Effector CD4-positive, alpha-beta T cell (primary cell): ENCODE data around the gene RFC4.

Experiments
- DNase-seq: peaks from one replicate; pipeline ENCODE4 v3.0.0-alpha.2; 2020

Gene RFC4

DNA sequence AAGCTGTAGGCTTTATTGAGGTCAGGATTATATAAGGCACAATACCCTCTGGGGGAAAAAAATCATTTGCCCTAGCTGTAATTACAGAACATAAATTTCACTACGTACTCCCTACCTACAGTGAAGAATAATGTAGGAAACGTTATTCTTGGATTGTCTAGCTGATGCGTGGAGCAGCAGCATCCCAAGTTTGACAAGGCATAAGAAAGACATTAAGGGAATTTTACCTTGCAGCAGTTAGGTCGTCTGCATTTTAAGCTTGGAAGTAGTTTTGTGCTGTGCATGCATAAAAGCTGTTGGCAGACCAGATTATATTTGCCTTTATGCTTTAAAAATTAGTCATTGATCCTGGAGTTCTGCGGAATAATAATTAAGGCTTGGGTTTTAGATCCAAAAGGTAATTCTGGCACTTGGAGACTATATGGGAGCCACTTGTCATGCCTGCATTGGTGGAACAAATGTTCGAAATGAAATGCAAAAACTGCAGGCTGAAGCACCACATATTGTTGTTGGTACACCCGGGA is 20.7 kb downstream of the RFC4 start:
- no peak for DNase-seq

DNA sequence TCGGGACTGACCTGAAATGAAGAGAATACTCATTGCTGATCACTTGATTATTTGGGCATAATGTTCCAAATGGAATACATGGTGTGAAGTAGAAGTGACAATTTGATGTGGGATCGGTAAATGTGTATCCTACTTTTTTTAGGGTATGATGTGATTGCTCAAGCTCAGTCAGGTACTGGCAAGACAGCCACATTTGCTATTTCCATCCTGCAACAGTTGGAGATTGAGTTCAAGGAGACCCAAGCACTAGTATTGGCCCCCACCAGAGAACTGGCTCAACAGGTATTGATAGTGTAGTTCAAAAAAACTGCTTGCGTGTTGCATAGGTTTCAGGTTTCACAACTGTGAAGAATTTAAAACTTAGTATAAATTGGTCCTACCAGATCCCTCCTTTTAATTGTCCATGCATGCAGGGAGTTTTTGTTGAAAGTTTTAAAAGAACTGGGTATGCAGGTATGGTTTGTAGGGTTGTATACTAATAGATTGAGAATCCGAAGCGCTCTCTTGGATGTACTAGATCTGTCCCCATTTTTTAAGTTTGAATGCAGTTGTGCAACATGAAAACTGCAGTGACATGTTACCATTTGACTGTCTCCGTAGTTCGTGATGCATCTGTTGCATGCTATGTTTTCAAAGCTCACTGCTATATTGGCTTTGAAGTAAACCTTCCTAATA is 21.3 kb downstream of the RFC4 start:
- DNase-seq: no peak

DNA sequence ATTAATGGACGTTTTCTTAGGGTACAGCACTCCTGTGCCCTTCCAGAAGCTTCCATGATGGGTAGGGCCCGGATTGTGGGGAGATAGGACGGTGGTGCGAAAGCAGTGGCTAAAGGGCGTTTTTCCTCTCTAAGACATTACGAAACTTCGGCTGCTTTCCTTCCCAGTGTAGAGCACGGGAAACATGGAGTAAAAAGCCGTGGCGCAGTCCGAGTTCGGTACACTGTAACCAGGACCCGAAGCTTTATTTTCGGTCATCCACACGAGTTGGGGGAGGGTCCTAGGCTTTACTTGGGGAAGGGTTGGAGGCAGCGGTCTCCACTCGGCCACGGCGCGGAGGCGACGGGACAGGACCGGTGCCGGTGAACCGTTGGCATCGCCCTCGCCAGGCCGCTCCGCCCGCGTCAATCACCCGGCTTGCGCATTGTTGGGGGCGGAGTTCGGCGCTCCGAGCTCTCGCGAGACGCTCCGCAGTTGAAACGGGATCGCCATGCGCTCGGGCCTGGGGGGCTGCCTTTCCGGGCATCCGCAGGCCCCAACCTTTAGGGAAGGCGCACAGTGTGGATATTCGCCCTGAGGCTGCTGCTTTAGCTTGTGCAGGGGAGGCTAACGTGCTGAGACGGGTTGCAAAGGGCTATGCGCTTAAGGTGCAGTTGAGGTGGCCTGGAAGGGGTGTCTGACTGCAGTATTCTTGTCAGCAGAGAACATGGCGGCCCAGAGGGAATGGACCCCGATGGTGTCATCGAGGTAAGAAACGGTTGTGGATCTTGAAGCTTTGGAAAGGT is 22.4 kb downstream of the RFC4 start:
- DNase-seq: peak; percentile 75

DNA sequence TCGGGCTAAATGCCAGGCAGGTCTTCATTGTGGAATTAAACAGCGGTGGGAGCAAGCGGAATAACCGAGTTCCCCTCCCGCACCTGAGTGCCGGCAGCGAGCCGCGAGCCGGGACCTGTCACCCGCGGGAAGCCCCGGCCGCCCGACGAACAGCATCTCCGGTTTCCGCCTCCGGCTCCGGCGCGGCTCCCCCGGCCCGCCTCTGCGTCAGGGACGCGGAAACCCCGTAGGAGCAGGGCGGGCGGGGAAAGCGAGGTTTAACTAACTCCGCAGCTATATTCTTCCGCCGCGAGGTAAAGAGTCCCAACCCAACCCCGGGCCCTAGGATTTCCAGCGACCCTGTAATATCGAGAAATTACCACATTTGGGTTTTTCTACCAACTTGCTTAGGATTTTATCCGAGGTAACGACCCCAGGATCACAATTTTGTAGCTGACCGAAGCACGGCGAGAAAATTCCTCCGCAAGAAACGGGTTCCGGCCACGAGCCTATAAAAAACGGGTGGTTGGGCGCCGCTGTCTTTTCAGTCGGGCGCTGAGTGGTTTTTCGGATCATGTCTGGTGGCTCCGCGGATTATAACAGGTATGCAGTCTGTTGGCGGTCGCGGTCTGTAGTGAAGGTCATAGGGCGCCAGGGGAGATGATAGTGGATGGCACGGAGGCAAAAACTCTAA is 23.1 kb downstream of the RFC4 start, which contains the start of gene EIF4A2:
EIF4A2 (plus strand) TSS at position 520 of the 673 bp plus-strand sequence; CDS start at position 554, 34 bp downstream.
- peak; percentile 88 for DNase-seq

DNA sequence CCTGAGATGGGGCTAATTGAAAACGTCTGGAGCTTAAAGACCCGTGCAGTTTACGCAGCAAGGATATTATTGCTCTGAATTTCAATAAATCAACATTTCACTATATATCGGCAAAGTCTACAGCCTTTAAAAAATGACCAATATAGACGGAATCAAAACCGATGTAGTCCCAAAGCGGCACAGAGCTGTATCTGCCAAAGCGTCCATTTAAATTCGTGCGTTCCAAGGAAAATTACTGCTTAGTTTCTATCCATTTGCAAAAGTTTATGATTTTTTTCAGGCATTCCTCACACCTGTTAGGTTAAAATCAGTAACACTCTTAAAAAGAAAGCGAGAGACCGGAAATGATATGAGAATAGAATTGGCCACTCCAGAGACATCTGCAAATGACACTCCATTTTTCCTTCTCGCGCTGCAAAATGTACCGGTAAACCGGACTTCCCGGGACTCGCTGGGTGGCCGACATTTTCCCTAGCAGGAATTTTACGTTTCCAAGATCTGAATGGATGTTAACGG is 23.7 kb downstream of the RFC4 start:
- no peak for DNase-seq

DNA sequence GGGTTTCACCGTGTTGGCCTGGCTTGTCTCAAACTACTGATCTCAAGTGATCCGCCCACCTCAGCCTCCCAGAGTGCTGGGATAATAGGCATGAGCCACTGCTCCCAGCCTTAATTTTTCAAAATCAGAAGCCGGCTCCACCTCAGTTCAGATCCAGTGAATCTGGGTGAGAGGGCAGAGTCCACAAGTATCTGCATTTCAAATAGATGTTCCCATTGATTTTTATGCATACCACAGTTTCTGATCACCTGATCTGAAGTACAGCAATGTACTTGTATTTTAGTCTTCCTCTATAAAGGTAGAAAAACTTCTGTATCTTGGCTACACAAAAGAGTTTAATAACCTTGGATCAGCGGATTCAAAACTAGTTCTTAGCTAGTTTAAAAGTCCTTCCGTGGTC is 27.1 kb downstream of the RFC4 start:
- no peak for DNase-seq

DNA sequence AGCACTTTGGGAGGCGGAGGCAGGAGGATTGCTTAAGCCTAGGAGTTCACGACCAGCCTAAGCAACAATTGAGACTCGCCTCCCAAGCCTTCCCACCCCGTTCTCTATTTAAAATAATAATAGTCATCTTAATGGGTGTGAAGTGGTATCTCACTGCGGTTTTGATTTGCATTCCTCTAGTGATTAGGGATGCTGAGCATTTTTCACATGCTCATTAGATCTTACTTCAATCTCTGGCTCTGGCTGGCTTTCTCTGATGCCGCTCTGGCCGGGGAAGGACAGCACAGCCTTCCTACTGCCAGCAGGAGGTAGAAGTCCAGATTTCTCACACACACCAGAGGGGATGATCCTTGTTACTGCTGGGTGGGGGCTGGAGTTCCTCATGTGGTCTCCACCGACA is 30.3 kb downstream of the RFC4 start:
- DNase-seq: no peak

DNA sequence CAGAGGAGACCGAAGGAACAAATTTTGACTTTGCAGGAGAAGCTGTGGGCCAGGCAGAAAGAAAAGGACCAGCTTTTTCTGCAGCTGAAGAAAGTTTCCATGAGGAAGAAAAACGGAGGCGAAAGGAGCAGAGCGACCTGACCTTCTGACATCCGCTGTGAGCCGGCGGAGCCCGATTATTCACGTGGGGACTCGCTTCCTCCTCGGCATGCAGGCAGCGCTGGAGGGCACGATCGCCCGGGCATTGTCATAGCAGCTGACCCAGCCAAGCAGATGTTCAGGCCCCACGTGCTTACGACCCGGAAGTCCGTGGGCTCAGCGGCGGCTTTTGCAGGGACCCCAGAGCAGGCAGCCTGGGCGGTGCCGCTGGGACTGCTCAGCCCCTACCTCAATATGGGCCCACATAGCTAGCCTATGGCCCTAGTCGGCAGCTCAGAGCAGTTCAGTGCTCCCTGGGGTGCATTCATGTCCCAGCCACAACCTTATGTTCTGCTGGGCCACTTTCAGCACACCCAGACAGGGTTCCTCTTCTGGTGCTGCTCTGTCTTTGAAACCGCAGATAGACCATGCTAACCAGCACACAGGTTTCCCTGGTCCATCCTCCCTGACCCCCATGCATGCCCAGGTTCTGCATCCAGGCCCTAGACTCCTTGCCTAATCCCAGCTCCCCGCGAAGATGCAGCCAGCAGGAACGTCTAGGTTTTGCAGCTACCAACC is 33.4 kb downstream of the RFC4 start:
- DNase-seq: peak; percentile 43

DNA sequence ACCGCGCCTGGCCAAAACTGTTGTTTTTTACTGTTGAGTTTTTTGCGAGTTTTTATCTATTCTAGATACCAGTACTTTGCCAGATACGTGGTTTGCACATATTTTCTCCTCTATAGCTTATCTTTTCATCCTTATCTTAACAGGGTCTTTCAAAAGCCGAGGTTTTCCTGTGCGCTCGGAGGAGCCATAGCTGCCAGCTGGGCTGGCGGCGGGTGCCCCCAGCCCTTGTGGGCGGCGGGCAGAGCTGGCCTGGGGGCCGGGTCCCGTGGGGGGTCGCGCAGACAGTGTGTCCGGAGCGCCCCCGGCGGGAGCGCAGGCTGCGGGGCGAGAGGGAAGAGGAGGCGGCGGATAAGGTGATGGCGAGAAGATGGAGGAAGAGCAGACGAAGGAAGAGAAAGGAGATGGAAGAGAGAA is 34.0 kb downstream of the RFC4 start:
- DNase-seq: no peak

DNA sequence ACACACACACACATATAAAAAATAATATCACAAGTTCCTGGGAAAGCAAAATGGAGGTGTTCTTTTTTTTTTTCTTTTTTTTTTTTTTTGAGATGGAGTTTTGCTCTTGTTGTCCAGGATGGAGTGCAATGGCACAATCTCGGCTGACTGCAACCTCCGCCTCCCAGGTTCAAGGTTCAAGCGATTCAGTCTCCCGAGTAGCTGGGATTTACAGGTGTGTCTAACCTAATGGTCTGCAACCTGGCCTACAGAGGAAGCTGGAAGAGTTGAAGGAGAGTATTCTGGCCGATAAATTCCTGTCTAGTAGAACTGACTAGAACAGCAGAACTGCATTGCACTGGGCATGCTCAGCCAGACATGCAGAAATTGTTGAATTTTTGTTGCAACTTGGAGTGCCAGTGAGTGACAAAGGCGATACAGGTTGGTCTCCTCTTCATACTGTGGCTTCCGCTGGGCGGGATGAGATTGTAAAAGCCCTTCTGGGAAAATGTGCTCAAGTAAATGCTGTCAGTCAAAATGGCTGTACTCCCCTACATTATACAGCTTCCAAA is 45.3 kb downstream of the RFC4 start:
- DNase-seq: no peak

DNA sequence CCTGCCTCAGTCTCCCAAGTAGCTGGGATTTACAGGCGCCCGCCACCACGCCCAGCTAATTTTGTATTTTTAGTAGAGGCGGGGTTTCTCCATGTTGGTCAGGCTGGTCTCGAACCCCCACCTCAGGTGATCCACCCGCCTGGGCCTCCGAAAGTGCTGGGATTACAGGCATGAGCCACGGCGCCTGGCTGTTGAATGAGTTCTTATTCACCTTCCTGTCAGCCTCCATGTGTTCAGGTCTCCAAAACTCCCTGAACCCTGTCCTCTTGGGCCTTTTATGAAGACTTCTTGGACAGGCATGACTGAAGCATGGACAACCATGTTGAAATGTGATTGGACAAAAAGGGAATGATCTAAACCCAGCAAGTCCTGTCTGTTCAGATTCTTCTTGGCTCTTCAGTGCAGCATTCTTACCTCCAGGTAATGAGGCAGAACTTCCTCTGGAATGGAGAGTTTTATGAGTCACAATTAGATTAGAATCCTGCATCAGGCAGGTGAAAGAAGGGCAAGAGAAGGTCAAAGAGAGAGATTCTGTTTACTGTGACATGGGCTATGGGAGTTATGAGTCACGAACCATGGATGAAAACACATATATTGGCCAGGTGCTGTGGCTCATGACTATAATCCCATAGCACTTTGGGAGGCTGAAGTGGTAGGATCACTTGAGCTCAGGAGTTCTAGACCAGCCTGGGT is 46.0 kb downstream of the RFC4 start:
- no peak for DNase-seq

DNA sequence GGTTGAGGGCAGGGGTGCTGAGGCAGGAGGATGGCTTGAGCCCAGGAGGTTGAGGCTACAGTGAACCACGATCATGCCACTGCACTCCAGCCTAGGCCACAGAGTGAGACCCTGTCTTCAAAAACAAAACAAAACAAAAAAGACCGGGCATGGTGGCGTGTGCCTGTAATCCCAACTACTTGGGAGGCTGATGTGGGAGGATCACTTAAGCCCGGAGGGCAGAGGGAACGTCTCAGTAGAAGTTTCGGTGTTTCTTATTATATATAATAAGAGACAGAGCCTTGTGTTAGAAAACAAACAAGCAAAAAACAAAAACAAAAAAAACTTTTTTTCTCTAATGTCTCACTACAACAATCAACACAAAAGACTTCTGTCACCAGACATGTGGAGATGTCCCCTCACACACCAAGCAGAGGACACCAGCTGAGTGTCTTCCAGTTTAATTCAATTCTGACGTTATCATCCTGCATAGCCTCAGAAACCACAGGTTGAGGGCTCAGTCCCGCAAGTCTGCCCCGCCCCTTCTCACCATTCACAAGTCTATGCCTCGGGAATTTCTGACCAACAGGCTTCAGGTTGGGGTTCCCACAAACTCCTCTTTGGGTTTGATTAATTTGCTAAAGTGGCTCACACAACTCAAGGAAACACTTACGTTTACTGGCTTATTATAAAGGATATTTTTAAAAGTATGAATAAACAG is 46.9 kb downstream of the RFC4 start:
- DNase-seq: no peak

DNA sequence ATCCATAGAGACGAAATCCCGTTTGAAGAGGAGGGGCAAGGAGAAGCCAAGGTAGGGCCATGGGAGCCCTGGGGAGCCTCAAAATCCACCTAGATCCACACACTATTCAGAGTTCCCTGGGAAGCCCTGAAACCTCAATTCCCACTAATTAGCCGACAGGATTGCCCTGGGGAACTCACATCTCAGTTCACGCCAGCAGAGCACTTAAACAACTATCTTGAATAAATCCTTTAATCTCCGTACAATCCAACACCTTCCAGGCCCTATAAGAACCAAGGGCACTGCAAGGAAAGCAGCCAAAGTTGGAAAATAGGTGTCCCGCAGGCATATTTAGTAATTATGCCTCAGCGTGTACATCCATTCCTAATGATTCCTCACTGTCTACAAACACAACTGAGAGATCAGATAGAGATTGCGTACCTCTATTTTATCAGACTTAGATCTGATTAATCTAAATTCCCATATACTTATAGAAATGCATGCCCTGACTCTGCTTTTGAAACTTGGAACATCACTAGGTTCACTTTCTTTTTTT is 48.5 kb downstream of the RFC4 start:
- DNase-seq: no peak

DNA sequence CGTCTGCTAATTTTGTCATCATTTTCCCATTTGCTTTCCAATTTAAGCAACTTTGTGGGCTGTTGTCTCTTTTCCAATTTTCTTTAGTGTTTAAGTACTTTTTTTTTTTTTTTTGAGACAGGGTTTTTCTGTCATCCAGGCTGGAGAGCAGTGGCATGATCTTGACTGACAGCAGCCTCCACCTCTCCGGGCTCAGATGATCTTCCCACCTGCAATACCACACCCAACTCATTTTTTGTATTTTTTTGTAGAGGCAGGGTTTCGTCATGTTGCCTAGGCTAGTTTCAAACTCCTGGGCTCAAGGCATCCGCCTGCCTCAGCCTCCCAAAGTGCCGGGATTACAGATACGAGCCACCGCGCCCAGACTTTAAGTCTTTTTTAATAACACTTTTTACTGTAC is 49.1 kb downstream of the RFC4 start:
- DNase-seq: no peak

DNA sequence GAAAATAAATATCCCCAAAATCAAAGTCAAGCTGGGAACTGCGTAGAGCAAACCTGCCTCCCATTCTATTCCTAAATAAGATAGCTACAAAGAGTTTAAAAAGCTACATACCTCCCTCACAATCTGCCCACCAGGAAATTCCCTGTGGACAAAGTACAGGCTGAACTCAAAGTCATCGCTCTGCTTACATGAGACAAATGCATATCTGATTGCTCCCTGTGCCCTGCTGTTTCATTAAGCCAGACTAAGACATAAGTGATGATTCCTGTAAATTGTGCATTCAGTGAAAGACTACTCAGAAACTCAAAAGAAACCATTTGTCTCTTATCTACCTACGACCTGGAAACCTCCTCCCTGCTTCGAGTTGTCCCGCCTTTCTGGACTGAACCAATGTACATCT is 51.4 kb downstream of the RFC4 start:
- DNase-seq: no peak

DNA sequence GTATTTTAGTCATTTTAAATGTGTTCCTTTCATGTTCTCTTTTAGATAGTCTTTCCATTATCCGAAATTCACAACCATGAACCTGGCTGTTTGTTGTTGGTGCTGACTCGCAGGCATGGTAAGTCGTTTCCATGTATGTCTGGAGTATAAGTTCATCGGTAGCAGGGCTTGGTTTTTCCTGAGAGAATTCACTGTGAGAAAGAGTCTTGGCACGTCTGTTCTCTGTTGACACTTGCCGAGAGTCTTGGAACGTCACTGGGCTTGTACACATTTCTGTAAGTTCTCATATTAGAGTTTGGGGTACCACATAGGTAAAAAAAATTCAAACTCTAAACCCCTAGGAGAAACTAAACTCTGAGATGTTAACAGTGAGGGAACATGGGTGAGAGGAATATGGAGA is 52.3 kb downstream of the RFC4 start:
- DNase-seq: no peak

DNA sequence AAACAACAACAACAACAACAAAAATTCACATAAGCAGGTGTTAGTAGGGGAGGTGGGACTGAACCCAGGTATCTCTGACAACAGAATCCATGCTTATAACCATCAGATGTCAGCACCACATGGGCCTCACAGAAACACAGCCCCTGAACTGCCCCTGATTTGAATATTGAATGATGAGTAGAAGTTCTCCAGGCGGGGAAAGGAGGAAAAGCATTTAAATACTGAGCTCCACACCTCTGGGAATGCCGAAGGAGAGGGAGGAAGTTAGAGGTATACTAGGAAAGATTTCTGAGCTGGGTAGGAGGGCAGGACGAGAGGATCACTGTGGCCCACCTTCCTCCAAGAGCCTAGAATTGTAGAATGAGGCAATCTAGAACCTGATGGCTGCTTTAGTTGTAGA is 54.8 kb downstream of the RFC4 start:
- no peak for DNase-seq

DNA sequence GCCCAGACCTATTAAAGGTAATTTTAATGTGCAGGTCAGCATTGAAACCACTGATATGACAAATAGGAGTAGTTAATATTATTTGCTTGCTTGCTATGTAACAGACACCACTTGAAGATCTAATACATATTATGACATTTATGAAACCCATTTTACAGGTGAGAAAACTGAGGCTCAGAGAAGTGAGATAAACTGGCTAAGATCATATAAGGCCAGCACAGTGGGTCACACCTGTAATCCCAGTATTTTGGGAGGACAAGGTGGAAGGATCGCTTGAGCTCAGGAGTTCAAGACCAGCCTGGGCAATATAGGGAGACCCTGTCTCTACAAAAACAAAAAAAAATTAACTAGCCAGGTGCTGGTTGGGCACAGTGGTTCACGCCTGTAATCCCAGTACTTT is 56.0 kb downstream of the RFC4 start:
- no peak for DNase-seq

DNA sequence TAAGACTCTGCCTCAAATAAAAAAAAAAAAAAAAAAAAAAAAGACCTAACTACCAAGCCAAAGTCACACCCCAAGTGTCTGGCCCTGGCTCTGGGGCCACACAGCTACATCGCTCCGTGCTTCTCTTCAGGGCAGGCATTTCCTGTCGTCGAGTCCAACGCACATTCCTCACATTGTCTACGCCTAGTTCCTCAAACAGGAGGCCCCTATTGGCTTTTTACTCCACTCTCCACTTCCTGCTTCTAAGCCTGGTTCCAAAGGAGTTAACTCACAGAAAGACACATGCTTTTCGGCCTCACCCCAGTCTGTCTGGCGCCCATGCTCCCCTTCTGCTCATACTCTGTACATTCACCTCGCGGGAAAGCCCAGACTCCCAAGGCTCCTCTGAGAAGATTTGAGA is 60.3 kb downstream of the RFC4 start:
- DNase-seq: no peak

DNA sequence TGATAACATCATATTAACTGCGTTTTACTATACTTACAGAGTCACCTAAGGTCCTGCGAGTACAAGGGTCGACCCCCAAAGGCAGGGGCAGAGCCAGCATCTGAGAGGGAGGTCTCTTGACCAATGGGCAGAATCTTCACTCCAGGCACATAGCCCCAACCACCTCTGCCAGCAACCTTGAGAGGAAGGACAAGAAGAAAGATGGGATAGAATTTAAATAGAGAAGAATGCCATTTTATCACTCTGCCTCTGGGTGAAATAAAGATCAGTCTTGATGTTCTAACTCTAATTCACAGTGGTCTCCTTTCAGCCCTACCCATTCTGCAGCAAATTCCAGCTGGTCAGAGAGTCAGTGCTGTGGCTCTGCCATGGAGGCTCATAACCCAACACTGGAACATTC is 62.6 kb downstream of the RFC4 start:
- DNase-seq: no peak
